Left renal pelvis (tissue), 4 donors: ENCODE data around the gene PADI6. TPM values are rescaled to one million over a fixed set of nuclear protein-coding genes. Genes with fewer than 3 reads are reported as not detected.

ENCODE experiments used
- DNase-seq, 4 donors: peaks; one replicate each; pipeline ENCODE4 v3.0.0-alpha.2; 2013; ENCODE audit warnings: low read depth in 4 of 4, low spot score in 3 of 4
- polyA plus RNA-seq, 4 donors: library from polyadenylated mRNA; unstranded; fragments of 120-200 nt; gene quantifications; one replicate each; pipeline ENCODE4 v1.2.1, GENCODE V29; 2013; ENCODE audit not compliant: insufficient read length in 4 of 4

The PADI6 gene
- polyA plus RNA-seq, 4 donors, result not detected

DNA sequence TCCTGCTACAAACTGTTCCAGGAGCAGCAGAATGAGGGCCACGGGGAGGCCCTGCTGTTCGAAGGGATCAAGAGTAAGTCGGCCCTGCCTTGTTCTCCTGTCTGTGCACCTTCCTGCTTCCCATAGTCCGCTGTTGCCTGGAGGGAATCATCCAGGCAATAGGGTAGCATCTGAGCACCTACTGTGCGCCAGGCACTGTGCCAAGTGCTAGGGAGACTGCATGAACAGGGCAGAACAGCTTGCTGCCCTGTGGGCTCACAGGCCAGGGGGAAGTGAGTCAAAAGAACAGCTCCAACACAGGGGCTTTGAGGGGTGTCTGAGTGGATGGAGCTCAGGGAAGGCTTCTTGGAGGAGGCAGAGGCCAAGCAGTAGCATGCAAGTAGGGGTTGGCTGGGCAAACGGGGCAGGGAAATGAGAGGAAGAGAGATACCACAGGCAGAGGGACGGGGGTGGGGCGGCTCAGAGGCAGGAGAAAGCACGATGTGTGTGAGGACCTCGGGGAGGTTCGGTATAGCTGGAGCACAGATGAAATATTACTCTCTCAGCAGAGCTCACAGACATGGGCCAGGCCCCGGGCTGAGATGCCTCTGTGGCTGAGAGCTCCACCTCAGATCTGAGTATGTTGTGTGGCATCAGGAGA lies 15.5 kb upstream of the PADI6 start:
- no peak for DNase-seq

DNA sequence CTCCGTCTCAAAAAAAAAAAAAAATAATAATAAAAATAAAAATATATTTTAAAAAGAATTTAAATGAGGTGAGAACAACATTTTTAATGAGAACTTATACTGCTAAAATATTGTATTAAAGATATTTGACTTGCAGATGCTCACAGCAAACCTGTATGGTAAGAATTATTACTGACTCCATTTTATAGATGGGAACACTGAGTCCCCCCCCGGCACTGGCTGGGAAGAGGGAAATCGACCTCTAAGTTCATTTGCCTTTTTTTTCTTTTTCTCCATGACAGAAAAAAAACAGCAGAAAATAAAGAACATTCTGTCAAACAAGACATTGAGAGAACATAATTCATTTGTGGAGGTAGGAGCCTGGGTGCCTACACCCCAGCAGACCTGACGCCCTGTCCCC lies 13.4 kb upstream of the PADI6 start:
- no peak for DNase-seq

DNA sequence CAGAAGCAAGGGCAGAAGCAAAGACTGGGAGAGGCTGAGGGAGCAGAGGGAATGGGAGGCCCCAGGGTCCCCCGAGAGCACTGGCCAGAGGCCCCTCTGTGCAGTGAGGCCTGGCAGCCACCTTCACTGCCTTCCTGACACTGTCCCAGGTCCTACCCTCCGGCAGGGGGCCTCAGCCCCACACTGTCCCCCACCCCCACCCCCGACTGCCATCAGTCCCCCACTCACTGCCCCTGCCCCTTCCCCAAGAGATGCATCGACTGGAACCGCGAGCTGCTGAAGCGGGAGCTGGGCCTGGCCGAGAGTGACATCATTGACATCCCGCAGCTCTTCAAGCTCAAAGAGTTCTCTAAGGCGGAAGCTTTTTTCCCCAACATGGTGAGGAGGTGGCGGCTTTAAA lies 13.0 kb upstream of the PADI6 start:
- DNase-seq, result no peak

DNA sequence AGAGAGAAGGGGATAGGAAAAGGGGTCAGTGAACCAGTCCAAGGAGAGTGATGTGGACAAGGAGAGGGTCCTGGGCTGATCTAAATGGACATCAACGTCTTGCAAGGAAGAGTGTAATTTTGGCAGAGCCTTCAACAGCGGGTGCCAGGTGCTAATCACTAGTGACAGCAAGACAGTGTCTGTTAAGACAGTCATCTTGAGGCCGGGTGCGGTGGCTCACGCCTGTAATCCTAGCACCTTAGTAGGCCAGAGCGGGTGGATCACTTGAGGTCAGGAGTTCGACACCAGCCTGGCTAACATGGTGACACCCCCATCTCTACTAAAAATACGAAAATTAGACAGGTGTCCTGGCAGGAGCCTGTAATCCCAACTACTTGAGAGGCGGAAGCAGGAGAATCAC lies 12.2 kb upstream of the PADI6 start:
- DNase-seq, result no peak

DNA sequence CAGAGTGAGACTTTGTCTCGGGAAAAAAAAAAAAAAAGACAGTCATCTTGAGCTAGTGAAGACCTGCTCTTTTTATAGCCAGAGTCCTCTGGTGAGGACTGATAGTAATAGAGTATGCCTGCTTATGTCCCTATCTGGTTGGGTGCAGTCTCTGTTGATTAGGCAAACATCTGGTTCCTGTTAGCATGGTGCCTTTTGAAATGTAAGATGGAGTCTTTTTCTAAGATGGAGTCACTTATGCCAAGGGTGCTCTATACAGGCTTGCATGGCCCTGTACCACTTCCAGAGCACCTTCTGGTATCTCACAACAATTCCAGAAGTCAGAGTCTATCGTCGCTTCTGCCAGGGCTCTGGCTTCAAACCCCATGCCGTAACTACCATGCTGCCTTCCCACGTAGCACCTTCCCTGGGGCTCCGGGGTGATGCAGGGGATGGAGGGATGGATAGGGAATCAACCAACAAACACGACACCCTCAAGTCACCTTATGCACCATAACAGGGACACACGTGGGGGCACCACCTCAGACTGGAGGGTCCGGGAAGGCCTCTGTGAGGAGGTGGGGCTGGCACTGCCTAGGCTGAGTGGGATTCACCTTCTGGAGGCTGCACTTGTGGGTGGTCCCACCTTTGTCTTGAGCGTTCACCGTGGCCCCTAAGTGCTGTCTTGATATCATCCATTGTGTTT lies 11.6 kb upstream of the PADI6 start:
- no peak for DNase-seq

DNA sequence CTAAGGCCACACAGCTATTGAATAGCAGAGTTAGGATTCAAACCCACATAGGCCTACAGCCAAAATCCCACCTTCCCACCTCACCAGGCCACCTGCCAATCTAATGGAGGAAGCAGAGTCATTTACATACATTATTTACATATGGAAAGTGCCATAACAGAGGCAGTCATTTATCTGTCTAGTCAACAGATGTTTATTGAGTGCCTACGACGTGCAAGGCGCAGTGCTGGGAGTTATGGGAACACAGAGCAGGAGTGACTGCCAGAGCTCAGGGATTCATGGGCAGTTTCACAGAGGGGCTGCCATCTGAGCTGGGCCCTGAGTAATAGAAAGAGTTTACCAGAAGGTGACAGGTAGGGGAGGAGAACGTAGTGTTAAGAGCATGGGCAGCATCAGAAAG lies 10.3 kb upstream of the PADI6 start:
- DNase-seq, result no peak

DNA sequence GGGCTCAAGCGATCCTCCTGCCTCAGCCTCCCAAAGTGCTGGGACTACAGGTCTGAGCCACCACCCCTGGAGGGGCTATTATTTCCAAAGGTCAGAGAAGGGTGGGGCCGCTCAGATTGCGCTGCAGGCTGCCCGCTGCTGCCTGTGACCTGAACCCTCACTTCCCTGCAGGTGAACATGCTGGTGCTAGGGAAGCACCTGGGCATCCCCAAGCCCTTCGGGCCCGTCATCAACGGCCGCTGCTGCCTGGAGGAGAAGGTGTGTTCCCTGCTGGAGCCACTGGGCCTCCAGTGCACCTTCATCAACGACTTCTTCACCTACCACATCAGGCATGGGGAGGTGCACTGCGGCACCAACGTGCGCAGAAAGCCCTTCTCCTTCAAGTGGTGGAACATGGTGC lies 8.6 kb upstream of the PADI6 start:
- DNase-seq, result no peak

DNA sequence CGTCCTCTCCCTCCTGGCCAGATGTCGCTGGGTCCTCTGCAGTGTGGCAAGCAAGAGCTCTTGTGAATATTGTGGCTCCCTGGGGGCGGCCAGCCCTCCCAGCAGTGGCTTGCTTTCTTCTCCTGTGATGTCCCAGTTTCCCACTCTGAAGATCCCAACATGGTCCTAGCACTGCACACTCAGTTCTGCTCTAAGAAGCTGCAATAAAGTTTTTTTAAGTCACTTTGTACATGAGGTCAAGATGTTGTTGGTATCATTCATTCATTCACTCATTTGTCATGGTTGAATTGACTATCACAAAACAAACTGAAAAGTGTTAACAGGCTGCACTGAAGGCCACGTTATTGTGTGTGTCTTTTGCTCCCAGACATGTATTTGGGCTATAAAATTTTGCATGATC lies 8.2 kb upstream of the PADI6 start:
- DNase-seq, result no peak

DNA sequence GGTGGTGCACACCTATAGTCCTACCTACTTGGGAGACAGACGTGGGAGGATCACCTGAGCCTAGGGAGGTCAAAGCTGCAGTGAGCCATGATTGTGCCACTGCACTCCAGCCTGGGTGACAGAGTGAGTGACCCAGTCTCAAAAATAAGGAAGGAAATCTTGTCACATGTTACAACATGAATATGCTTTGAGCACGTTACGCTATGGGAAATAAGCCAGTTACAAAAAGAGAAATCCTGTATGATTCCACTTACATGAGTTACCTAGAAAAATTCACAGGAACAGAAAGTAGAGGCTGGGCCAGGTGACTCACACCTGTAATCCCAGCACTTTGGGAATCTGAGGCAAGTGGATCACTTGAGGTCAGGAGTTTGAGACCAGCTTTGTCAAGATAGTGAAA lies 6.7 kb upstream of the PADI6 start:
- no peak for DNase-seq

DNA sequence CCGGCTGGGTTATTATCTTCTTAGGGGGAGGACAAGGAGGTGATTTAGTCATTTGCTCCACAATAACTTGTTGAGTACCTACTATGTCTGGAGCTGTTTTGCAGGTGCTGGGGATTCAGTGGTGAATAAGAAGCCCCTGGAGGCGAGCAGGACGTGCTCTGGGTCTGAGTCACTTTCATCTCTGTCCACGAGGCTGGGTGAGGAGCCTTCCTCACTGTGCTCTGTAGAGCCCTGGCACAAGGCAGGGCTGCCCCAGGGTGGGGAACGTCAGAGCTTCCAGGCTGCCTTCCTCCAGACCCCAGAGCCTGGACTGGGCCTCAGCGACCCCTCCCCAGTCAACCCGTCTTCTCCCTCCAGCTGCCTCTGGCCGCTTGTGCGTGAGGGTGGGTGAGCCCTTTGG lies 2.5 kb upstream of the PADI6 start:
- DNase-seq, result no peak

DNA sequence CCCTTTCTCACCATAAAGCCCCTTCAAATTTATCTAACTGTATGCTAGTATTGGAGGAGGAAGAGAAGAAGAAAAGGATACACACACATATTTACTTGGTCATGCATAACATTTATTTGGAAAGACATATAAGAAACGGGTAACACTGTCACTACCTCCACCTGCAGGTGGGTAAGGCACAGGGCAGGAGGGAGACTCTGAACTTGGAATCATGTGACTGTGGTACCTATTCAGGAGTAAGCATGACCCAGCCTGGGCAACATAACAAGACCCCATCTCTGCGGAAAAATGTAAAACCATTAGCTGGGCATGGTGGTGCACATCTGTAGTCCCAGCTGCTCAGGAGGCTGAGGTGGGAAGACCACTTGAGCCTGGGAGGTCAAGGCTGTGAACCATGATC lies 1.4 kb upstream of the PADI6 start:
- DNase-seq, result no peak

DNA sequence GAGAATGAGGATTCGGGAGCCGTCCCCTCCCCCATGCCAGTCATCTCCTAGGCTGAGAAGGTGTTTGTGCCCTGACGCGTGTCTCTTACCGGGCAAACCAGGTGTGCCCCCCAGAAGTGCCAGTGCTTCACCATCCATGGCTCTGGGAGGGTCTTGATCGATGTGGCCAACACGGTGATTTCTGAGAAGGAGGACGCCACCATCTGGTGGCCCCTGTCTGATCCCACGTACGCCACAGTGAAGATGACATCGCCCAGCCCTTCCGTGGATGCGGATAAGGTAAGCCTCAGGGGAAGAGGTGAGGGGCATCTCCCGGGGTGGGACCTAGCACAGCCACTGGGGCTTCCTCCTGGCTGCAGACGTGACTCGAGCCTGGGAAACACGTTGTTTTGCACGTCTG lies 959 bp downstream of the PADI6 start:
- DNase-seq, result no peak

DNA sequence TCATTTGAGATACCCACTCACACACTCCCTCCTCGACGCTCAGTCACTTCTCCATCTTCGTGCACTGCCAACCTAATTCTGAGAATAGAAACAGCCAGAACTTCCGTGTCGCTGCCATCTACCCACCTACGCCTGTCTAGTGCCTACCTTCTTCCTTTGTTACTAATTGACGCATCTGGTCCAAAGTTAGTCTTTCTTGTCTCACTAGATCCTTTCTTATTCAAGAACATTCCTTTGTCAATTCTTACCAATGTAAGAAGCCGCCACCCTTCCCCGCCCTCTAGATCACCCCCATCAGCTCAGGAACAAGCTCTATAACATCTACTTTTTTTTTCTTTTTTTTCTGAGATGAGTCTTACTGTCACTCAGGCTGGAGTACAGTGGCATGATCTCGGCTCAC lies 3.7 kb downstream of the PADI6 start:
- no peak for DNase-seq

DNA sequence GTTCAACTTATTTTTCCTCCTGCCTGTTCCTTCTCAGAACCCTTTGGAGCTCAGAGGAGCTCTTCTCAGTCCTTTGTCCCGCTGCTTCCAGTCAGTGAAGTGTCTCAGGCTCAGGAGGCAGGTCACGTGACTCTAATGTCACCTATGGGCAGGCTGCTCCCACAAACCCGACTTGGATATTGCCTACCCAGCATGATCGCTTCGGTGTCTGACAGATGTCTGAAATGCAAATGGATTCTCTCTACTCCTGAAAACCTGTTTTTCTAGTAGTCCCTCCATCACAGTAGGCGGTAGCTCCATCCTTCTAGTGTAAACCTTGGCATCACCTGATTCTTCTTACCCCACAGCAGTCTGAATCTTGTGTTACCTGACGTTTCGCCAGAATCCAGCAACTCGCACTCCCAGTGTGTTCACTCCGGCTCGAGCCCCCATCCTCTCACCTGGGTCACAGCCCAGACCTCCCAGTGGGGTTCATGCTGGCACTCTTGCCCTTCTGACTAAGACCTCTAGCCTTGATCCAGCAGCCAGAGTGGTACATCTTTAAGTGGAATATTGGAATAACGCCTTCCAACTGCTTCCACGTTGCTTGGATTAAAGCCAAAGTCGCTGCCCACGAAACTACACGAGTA lies 5.4 kb downstream of the PADI6 start:
- peak in 1 of 4 donors; percentile 12 for DNase-seq

DNA sequence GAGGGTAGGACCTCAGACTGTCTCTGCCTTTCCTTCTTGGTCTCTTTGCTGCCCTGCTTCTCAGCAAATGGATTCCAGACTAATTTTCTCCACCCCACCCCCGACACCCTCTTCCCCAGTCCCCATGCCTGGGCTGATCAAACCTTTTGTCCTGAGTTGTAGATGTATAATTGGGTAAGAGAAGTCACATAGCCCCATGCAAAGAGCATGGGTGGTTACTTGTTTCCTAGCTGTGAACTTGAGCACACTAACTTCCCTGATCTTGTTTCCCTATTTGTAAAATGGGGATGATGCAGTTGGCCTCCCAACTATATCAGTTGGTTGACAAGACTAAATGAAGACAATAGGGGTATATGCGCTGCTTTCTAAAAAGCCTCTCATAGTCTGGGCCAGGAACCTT lies 9.2 kb downstream of the PADI6 start:
- DNase-seq, result no peak

DNA sequence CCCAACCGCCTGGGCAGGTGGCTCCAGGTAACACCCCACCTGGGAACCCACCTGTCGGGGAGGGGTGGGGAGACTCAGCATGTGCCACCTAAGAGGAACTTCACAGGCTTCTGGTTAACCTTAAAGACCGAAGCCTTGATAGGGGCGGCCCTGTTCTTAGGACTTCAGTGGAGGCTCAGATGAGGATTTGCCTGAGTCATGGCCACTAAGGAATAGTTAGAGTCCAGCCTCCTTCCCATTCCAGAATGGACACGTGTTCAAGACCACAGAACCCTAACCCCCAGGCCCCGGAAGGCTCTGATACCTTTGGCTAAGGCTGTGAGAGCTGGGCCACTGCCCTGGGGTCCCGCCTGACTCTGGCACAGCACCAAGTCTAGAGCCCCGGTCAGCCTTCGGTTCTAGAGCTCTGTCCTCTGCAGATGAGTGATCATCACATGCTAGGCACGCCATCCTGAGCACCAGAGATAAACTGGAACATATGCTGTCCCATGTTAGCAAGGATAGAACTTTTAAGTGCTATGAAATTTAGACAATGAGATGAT lies 20.3 kb downstream of the PADI6 start:
- no peak for DNase-seq

DNA sequence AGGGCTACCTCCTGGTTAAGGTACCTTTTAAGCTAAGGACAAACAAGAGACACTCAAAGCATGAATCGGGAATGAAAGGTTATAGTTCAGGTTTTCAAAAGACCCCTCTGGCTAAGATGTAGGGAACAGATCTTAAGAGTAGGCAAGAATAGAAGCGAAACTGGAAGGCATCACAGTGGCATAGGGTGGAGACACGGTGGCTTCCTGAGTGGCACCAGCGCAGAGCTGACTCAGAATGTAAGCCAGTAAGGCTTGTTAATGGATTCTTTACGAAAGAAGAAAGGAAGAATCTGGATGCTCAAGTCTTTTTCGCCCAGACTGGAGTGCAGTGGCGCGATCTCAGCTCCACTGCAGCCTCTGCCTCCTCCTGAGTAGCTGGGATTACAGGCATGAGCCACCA lies 21.2 kb downstream of the PADI6 start:
- DNase-seq, result no peak

DNA sequence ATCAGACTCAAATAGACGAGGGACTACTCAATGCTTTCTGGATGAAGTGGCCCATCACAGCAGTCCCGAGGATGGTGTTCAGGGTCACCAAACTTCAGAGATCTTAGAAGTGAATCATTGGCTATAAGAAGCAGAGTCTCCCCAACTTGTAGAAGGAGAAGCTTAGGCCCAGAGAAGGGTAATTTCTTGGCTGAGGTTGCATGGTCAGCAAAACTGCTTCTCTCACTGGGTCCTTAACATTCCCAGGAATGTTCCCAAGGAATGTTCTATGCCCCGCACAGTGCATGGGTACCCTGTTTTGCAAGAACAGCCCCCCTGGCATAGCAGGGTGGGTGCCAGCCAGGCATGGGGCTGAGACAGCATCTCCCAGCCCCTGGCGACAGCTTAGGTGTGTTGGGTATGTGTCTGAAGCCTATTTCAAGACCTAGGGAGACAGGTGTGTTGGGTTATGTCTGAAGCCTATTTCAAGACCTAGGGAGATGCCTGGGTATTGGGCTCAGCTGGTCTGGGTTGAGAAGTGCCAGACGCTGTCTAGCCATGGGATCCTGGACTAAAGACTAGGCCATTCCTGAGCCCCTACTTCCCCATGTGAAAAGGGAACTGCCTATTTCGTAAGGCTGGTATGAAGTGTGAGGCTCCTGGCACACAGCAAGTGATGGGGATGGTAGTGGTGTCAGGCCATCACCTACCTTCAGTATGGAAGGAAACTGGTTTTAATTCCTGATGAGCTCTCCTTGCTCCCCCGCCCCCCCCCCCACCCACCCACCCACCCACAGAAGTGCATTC lies 26.1 kb downstream of the PADI6 start:
- no peak for DNase-seq

DNA sequence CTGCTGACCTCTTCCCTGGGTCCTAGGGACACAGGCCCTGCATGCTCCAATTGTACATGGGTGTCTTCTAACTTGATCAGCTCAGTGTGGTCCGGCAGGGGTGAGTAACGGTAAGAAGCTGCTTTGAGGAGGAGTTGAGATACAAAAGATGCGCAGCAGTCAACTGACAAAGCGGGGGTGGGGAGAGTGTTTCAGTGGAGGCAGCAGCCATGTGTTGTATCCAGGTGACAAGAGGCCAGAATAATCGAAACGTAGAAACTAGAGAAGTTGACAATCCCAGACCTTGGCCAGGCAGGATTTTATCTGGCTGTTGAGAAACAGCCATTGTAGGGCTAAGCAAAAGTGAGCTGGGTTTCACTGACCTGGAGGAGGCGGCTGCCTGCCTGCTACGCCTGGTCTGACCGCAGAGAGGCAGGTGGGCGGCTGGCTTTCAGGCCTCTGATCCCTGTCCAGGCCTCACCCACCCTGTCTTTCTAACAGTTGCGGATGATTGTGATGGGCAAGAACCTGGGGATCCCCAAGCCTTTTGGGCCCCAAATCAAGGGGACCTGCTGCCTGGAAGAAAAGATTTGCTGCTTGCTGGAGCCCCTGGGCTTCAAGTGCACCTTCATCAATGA lies 28.8 kb downstream of the PADI6 start:
- DNase-seq, result no peak

DNA sequence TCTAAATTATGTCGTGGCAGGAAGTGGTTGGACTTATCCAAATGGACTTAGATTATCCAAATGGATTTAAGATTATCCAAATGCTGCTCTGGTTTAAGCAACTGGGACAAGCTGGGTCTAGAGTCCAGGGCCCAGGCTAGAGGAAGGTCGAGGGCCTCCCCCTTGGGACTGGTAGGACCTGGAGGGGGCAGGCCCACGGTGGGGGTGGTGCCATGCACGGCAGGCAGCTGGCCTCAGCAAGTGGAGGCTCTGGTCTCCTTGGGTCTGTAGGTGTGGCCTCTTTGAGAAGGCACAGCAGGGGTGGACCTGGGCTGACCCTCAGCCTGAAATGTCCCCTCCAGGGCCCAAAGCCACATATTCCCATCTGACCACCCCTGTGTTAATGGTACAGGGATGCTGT lies 29.8 kb downstream of the PADI6 start:
- no peak for DNase-seq

DNA sequence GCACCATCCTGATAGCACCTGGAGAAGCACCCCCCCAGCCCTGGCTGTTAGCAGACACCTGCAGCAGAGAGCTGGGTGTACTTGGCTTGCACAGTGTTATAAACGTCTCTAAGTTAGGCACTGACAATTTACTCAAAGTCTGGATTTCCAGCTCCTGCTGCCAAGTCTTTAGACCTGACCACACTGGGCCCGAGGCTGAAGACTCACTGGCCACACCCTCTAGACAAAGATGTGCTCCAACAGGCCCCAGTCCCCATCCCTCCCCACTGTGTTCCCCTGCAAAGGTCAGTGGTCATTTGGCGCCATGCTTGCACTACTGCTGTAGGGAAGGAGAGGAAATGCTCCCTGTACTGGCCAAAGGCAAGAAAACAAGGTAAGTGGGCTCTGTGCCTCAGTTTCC lies 31.1 kb downstream of the PADI6 start:
- DNase-seq, result no peak
